K562 (cell line): ENCODE results near the gene ZNF792. TPM values are rescaled to one million over a fixed set of nuclear protein-coding genes. Genes with fewer than 3 reads are reported as not detected.
A peak's percentile ranks its signal among the peaks of the same experiment; 100 is the strongest.

Experiments used
- CAMTA2 ChIP-seq: fragments of 250-450 bp; sonication (Bioruptor Pico); conservative IDR thresholded peaks from 2 replicates; pipeline ENCODE4 v1.5.1; 2022
- CBFA2T3 ChIP-seq: fragments of 450-650 bp; IDR thresholded peaks from 2 replicates; pipeline ENCODE4 v1.6.1; 2017
- FOXJ2 ChIP-seq: fragments of 200-800 bp; sonication (Bioruptor generic); IDR thresholded peaks from 2 replicates; pipeline ENCODE4 v1.6.1; 2016; ENCODE audit warnings: missing genetic modification characterization, missing compliant biosample characterization
- HMG20B ChIP-seq: fragments of 250-450 bp; sonication (Bioruptor Pico); IDR thresholded peaks from 2 replicates; pipeline ENCODE4 v1.5.0; 2021; ENCODE audit warnings: mild to moderate bottlenecking
- MTA1 ChIP-seq: fragments of 450-650 bp; IDR thresholded peaks from 2 replicates; pipeline ENCODE4 v1.6.1; 2017; ENCODE audit warnings: borderline replicate concordance
- MYBL2 ChIP-seq, 2 experiments: fragments of 450-650 bp in 1 of 2; sonication (generic) in 1 of 2; formaldehyde crosslinking in 1 of 2; IDR thresholded peaks; 2 replicates each; pipeline versions ENCODE4 v1.6.1 to v1.8.1; 2017 to 2022; ENCODE audit warnings: borderline replicate concordance in 1 of 2, inconsistent platforms in 1 of 2, low read depth in 1 of 2, mild to moderate bottlenecking in 1 of 2, missing genetic modification reagents in 1 of 2, moderate library complexity in 1 of 2
- PCBP2 ChIP-seq: fragments of 200-400 bp; formaldehyde crosslinking; IDR thresholded peaks from 2 replicates; pipeline ENCODE4 v1.6.1; 2018; ENCODE audit warnings: low read length, low read depth, mild to moderate bottlenecking, moderate library complexity; ENCODE audit not compliant: poor library complexity, severe bottlenecking
- POU5F1 ChIP-seq: fragments of 150-350 bp; IDR thresholded peaks from 2 replicates; pipeline ENCODE4 v1.6.1; 2014; ENCODE audit warnings: borderline replicate concordance, low read length, low read depth, mild to moderate bottlenecking; ENCODE audit not compliant: partially characterized antibody
- PTTG1 ChIP-seq: fragments of 450-650 bp; IDR thresholded peaks from 2 replicates; pipeline ENCODE4 v1.6.1; 2016; ENCODE audit warnings: low read depth, mild to moderate bottlenecking, missing genetic modification characterization, missing compliant biosample characterization
- SIN3A ChIP-seq, 2 experiments: fragments of 150-350 bp in 1 of 2; IDR thresholded peaks; 2 replicates each; pipeline ENCODE4 v1.6.1; 2011 to 2016; ENCODE audit warnings: borderline replicate concordance in 2 of 2, low read depth in 2 of 2, low read length in 2 of 2, mild to moderate bottlenecking in 2 of 2, moderate library complexity in 2 of 2; ENCODE audit not compliant: control insufficient read depth in 1 of 2
- SMARCA4 ChIP-seq: fragments of 450-650 bp; IDR thresholded peaks from 2 replicates; pipeline ENCODE4 v1.6.1; 2016
- SMARCB1 ChIP-seq: IDR thresholded peaks from 2 replicates; pipeline ENCODE4 v1.6.1; 2011; ENCODE audit warnings: improper control_type of control experiment, low read depth; ENCODE audit not compliant: insufficient read length
- TCFL5 ChIP-seq: fragments of 250-450 bp; sonication (Bioruptor Pico); conservative IDR thresholded peaks from 2 replicates; pipeline ENCODE4 v1.6.1; 2021; ENCODE audit warnings: mild to moderate bottlenecking, moderate library complexity, matching md5 sums
- ZFPM2 ChIP-seq: fragments of 250-450 bp; sonication (Bioruptor Pico); IDR thresholded peaks from 2 replicates; pipeline ENCODE4 v1.5.1; 2022; ENCODE audit warnings: mild to moderate bottlenecking
- polyA plus RNA-seq, 8 experiments: library from polyadenylated mRNA; depleted of rRNA in 4 of 8; stranded (reverse) in 5 of 8; unstranded in 3 of 8; fragments of >200 nt; fragmentation: Nextera tagmentation in 2 of 8; fragmentation: Illumina TruSeq in 1 of 8; extraction: Ambion mirVana in 2 of 8; extraction: Trizol in 1 of 8; gene quantifications; 2 replicates each; pipeline versions ENCODE4 v1.2.1 to v1.2.3, GENCODE V29; 2011 to 2014; ENCODE audit warnings: inconsistent platforms in 1 of 8, missing spikeins in 1 of 8
- total RNA-seq, 7 experiments: library from RNA; depleted of rRNA in 6 of 7; stranded (reverse); fragments of >200 nt in 6 of 7; fragmentation: Illumina TruSeq in 2 of 7; extraction: Trizol in 2 of 7; gene quantifications; 2 replicates each; pipeline versions ENCODE4 v1.2.1 to v1.2.3, GENCODE V29; 2011 to 2021; ENCODE audit warnings: low replicate concordance in 1 of 7
- TF ChIP-seq, protein P1 (sequence below), 2 experiments: fragments of 450-650 bp; IDR thresholded peaks; 2 replicates each; pipeline ENCODE4 v1.6.1; 2018; ENCODE audit warnings: mild to moderate bottlenecking in 2 of 2, low read depth in 1 of 2; ENCODE audit not compliant: partially characterized antibody in 2 of 2
- TF ChIP-seq, protein P2 (sequence below), 2 experiments: fragments of 450-650 bp in 1 of 2; sonication (generic) in 1 of 2; formaldehyde crosslinking in 1 of 2; IDR thresholded peaks in 1 of 2; conservative IDR thresholded peaks in 1 of 2; 2 replicates each; pipeline versions ENCODE4 v1.6.1 to v1.8.1; 2016 to 2023; ENCODE audit warnings: mild to moderate bottlenecking in 2 of 2, moderate library complexity in 2 of 2, inconsistent platforms in 1 of 2, missing genetic modification reagents in 1 of 2
- TF ChIP-seq, protein P3 (sequence below): fragments of 250-450 bp; sonication (Bioruptor Pico); IDR thresholded peaks from 2 replicates; pipeline ENCODE4 v1.8.0; 2021; ENCODE audit warnings: moderate library complexity, mild to moderate bottlenecking, inconsistent platforms
- TF ChIP-seq, protein P4 (sequence below): fragments of 450-650 bp; formaldehyde crosslinking; IDR thresholded peaks from 2 replicates; pipeline ENCODE4 v1.4.0; 2022; ENCODE audit warnings: missing genetic modification characterization

ZNF792 gene
- total and polyA plus RNA-seq, 9 of the 15 experiments (the other 6 are each of a cell fraction or from before 2014, with no cell fraction given): 3.3 to 16.5 (median 10.4) TPM

DNA sequence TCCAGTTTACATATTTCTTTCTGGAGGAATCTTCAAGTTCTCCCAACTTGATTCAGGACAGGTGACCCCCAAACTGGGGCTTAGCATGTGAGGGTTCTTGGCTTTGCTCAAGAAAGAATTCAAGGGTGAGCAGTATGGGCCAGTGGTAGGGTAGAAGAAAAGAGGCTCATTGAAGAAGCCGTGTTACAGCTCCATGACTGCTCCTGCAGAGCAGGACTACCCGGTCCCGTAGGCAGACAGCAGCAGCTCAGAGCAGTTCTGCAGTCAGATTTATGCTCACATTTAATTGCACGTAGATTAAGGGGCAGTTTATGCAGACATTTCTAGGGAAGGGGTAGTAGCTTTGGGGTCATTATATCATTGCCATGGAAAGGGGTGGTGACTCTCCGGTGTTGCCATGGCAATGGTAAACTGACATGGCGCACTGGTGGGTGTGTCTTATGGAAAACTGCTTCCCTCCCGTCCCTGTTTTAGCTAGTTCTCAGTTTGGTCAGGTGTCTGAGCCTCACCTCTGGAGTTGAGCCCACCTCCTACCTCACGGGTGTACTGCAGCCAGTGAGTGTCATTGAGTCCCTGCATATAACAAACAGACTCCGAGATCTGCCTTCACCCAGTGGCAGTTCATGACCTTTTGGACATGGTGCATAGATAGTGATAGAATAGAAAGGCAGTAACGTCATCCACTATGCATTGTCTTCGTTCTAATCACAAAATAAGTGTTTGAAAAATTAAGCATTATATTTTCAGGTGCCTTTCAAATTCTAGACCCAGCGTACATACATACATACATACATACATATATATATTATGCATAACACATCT is 16.0 kb upstream of the ZNF792 start (continued):
- TF ChIP-seq, protein P1, sequence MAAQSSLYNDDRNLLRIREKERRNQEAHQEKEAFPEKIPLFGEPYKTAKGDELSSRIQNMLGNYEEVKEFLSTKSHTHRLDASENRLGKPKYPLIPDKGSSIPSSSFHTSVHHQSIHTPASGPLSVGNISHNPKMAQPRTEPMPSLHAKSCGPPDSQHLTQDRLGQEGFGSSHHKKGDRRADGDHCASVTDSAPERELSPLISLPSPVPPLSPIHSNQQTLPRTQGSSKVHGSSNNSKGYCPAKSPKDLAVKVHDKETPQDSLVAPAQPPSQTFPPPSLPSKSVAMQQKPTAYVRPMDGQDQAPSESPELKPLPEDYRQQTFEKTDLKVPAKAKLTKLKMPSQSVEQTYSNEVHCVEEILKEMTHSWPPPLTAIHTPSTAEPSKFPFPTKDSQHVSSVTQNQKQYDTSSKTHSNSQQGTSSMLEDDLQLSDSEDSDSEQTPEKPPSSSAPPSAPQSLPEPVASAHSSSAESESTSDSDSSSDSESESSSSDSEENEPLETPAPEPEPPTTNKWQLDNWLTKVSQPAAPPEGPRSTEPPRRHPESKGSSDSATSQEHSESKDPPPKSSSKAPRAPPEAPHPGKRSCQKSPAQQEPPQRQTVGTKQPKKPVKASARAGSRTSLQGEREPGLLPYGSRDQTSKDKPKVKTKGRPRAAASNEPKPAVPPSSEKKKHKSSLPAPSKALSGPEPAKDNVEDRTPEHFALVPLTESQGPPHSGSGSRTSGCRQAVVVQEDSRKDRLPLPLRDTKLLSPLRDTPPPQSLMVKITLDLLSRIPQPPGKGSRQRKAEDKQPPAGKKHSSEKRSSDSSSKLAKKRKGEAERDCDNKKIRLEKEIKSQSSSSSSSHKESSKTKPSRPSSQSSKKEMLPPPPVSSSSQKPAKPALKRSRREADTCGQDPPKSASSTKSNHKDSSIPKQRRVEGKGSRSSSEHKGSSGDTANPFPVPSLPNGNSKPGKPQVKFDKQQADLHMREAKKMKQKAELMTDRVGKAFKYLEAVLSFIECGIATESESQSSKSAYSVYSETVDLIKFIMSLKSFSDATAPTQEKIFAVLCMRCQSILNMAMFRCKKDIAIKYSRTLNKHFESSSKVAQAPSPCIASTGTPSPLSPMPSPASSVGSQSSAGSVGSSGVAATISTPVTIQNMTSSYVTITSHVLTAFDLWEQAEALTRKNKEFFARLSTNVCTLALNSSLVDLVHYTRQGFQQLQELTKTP (IDR thresholded peaks at IDR 0.05; ENCODE audit: low read depth in 1 of 2, partially characterized antibody in 2 of 2): no peak
- TF ChIP-seq SIN3A (IDR thresholded peaks at IDR 0.05; ENCODE audit: borderline replicate concordance in 2 of 2, control insufficient read depth in 1 of 2, low read depth in 2 of 2, low read length in 2 of 2): no peak
- TF ChIP-seq ZFPM2 (CRISPR knock-in tag): no peak
- TF ChIP-seq SMARCB1: no peak
- peak; percentile 5; the same call in 1 of the 2 replicates for TF ChIP-seq CBFA2T3
- TF ChIP-seq SMARCA4: no peak
- TF ChIP-seq MYBL2 (IDR thresholded peaks at IDR 0.05; ENCODE audit: low read depth): no peak
- TF ChIP-seq MYBL2 (CRISPR knock-in tag; IDR thresholded peaks at IDR 0.05; ENCODE audit: borderline replicate concordance): no peak
- no peak for TF ChIP-seq MTA1
- no peak for TF ChIP-seq POU5F1
- no peak for TF ChIP-seq PCBP2
- no peak for TF ChIP-seq CAMTA2 (CRISPR knock-in tag)
- TF ChIP-seq, protein P2, sequence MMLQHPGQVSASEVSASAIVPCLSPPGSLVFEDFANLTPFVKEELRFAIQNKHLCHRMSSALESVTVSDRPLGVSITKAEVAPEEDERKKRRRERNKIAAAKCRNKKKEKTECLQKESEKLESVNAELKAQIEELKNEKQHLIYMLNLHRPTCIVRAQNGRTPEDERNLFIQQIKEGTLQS (IDR thresholded peaks at IDR 0.05): 0 out of 2 replicates have a peak, but pooled peaks have one; percentile 21
- TF ChIP-seq, protein P2 (CRISPR knock-in tag; conservative IDR thresholded peaks at IDR 0.05): no peak
- TF ChIP-seq, protein P3, sequence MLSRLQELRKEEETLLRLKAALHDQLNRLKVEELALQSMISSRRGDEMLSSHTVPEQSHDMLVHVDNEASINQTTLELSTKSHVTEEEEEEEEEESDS (CRISPR knock-in tag): no peak
- TF ChIP-seq TCFL5 (CRISPR knock-in tag): no peak
- no peak for TF ChIP-seq HMG20B (CRISPR knock-in tag)
- TF ChIP-seq, protein P4, sequence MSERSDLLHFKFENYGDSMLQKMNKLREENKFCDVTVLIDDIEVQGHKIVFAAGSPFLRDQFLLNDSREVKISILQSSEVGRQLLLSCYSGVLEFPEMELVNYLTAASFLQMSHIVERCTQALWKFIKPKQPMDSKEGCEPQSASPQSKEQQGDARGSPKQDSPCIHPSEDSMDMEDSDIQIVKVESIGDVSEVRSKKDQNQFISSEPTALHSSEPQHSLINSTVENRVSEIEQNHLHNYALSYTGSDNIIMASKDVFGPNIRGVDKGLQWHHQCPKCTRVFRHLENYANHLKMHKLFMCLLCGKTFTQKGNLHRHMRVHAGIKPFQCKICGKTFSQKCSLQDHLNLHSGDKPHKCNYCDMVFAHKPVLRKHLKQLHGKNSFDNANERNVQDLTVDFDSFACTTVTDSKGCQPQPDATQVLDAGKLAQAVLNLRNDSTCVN: no peak
- TF ChIP-seq PTTG1 (tag): no peak
- 0 out of 2 replicates have a peak, but pooled peaks have one; percentile 31 for TF ChIP-seq FOXJ2 (tag)
